ENCODE results near the gene RHBDL1. TPM values are rescaled to one million over a fixed set of nuclear protein-coding genes. Genes with fewer than 3 reads are reported as not detected.

Gene RHBDL1
- total and polyA plus RNA-seq, 9 of the 15 experiments (the other 6 are each of a cell fraction or from before 2014, with no cell fraction given), result 0.03 to 5.6 (median 1.3) TPM; not detected in 1

DNA sequence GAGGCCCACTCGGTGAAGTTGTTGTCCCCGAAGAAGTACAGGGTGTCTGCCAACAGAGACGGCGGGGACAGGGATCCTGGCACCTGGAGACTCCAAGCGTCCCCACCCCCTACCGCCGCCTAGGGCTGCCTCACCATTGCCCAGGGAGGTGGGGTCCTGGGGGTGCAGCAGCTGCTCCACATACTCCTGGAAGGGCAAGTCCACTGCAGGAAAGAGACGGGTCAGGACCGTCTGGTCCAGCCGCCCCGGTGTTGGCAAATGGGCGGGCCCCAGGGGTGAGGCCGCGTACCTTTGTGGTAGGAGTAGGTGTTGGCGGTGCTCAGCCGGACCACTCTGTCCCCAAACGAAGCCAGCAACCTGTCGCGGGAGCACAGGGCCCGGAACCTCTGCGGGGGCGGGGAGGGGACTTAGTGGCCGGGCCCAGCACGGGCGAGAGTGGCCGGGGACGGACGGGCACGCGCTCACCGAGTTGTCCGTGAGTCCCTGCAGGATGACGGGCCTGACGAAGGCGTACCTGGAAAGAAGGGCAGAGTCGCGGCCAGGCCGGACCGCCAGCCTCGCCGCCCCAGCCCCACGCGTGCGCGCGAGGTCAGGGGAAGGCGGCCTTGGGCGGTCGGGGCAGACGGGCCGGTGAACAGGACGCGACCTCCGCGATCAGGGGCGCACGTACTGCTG lies 8.1 kb downstream of the RHBDL1 start (continued):
- TF ChIP-seq, protein P1, sequence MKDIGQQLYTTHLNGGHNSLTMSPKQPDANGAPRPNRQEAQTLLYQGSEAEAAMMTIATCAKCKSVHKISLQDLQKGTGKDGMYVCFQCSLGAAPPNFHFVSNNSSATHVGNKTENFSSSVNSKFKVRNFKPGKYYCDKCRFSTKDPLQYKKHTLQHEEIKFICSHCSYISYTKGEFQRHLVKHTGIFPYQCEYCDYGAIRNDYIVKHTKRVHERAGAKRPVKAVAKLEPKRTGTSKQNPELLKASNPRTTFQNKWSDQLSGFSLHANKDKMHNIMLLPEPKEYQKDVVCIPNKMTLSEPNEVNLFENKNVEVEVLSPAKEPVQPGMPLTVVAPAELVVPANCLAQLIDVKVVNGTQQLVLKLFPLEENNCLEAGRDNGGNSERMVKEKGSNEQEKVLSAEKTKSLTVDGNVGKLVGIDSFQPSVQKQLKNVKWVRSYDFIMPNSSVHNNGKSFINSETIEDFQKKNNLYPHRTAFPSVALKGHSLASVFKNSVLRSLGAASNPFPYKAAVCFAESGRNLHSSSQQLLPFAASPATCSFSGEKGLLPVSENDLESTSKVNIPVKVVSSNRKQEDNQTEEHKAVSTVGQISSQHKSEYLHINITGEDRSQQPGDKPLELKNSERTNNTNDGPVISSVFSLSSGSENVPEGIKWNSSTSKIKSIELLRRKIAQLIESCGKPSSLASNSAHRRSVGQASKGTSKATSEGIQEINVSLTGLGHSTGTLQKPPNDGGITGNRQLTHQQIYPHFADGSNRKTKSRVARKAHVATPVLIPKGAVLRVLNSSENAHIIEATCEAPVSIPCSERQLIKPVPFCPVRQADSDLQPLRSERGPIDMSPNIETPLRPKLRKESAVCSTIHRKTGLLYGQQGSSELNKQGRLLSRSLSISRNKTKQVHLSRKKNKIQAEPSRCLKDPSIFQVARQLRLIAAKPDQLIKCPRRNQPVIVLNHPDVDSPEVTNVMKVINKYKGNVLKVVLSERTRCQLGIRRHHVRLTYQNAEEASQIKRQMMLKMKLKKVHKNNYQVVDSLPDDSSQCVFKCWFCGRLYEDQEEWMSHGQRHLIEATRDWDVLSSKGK (CRISPR knock-in tag; IDR thresholded peaks at IDR 0.05), result no peak
- TF ChIP-seq SFPQ (IDR thresholded peaks at IDR 0.05; ENCODE audit: low read depth, low read length) (no peak), PHB (CRISPR knock-in tag; IDR thresholded peaks at IDR 0.05) (0 out of 2 replicates have a peak, but pooled peaks have one; percentile 55), CXXC5 (CRISPR knock-in tag; IDR thresholded peaks at IDR 0.05) (no peak), MNT (conservative IDR thresholded peaks at IDR 0.05) (no peak), TCF3 (CRISPR knock-in tag; IDR thresholded peaks at IDR 0.05) (no peak), NFE2 (IDR thresholded peaks at IDR 0.05; ENCODE audit: low read depth) (no peak), CC2D1A (IDR thresholded peaks at IDR 0.05) (no peak), CREM (IDR thresholded peaks at IDR 0.05; ENCODE audit: low read depth) (0 out of 2 replicates have a peak, but pooled peaks have one; percentile 13), IFI16 (CRISPR knock-in tag; IDR thresholded peaks at IDR 0.05) (no peak), TOE1 (IDR thresholded peaks at IDR 0.05; ENCODE audit: borderline replicate concordance) (no peak), TOE1 (CRISPR knock-in tag; IDR thresholded peaks at IDR 0.05; ENCODE audit: borderline replicate concordance, low read depth) (no peak), DIDO1 (tag; IDR thresholded peaks at IDR 0.05; ENCODE audit: low read depth) (no peak), ZC3H11A (IDR thresholded peaks at IDR 0.05; ENCODE audit: low read depth, low read length) (no peak), ZNF561 (CRISPR knock-in tag; conservative IDR thresholded peaks at IDR 0.05) (0 out of 2 replicates have a peak, but pooled peaks have one; percentile 18), HLTF (IDR thresholded peaks at IDR 0.05) (no peak), NR1H2 (CRISPR knock-in tag; IDR thresholded peaks at IDR 0.05) (0 out of 2 replicates have a peak, but pooled peaks have one; percentile 66), ZFP30 (CRISPR knock-in tag; IDR thresholded peaks at IDR 0.05; ENCODE audit: borderline replicate concordance) (no peak), MAFG (tag; conservative IDR thresholded peaks at IDR 0.05) (no peak), ZNF589 (CRISPR knock-in tag; IDR thresholded peaks at IDR 0.05; ENCODE audit: low read depth) (no peak)
- TF ChIP-seq, protein P2, sequence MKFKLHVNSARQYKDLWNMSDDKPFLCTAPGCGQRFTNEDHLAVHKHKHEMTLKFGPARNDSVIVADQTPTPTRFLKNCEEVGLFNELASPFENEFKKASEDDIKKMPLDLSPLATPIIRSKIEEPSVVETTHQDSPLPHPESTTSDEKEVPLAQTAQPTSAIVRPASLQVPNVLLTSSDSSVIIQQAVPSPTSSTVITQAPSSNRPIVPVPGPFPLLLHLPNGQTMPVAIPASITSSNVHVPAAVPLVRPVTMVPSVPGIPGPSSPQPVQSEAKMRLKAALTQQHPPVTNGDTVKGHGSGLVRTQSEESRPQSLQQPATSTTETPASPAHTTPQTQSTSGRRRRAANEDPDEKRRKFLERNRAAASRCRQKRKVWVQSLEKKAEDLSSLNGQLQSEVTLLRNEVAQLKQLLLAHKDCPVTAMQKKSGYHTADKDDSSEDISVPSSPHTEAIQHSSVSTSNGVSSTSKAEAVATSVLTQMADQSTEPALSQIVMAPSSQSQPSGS (CRISPR knock-in tag; IDR thresholded peaks at IDR 0.05), result peak; percentile 49; the same call in 1 of the 2 replicates

Measured in K562 (cell line).